HG03196 (cell line): ENCODE data around the gene NME7.
A peak's percentile ranks its signal among the peaks of the same experiment; 100 is the strongest.
"Not testable (repeated sequence)": the region's sequence is repeated elsewhere in the genome, so short reads cannot be mapped to it uniquely, and the experiment has no call there.

Source experiments
- ATAC-seq: cut with Tn5 transposase; IDR thresholded peaks from one replicate; pipeline ENCODE4 v1.9.1; 2021; ENCODE audit not compliant: unreplicated experiment

The NME7 gene

DNA sequence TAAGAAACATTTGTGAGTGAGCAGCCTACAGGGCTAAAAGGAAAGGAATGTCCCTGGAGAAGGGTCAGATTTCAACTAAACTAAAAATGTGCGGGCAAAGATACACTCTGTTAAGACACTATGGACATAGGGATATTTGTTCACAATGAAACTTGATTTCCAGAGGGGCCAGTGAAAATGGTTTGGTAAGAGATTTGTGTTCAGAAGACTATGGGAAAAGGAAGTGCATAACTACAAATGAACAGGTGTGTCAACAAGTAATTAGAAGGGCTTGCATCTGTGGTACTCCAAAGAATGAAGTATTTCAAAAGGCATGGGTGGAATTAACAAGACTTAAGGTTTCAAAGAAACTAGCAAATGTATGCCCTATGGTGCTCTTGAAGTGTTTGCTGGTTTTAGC is 60.4 kb downstream of the NME7 start:
- no peak for ATAC-seq

DNA sequence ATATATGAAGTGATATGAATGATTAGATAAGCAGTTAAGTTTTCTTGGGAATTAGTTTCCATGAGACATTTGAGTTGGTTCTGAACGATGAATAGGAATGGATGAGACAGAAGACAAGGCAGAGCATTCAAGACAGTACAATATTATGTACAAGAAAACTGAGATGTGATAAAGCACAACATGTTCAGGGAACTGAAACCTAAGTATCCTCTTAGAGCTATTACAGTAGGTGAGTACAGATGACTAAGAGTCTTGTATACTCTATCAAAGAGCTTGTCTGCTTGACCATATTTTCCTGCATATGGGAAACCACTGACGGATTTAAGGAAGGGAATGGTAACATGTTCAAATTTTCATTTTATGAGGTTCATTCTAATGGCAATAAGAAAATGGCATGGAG is 61.6 kb downstream of the NME7 start:
- ATAC-seq: no peak

- no peak for ATAC-seq
These were observed 62.2 kb downstream of the NME7 start for GRCh38 chr1:169305356-169305755.

- ATAC-seq: no peak
These were observed 66.7 kb downstream of the NME7 start for GRCh38 chr1:169300854-169301253.

DNA sequence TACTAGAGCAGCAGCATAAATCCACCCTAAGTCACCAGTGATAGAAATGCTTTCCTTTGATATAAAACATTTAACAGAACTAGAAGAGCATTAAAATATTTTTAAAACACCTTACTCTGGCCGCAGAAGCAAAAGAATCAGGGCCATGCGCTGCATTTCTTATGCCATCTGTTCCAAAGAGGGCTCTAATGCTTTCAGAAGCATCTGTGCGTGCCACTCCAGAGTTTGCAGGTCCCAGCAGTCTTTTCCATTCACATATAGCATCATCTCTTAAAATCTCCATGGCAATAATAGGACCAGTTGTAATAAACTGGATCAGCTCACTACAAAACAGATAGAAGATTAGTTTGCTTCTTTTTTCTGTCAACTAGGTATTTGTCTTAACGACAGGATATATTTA is 69.2 kb downstream of the NME7 start:
- ATAC-seq: no peak

DNA sequence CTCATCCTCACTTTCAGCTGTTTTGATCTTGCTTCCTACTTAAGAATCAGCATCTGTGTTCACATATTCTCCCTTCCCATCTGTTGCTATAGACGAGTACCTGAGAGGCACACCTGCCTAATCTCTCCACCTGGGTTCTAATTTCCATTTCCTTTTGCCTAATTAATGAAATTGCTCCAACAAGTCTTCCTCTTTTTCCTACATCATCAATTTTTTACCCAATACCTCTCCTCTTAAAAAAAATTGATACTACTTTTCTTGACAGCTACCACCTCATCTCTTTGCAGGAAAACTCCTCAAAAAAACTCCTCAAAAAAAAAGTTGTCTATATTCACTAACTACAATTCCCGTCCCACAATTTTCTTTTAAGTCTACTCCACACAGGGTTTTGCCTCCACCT is 71.8 kb downstream of the NME7 start:
- ATAC-seq: no peak

GRCh38 chr1:169295425-169295824 is 72.2 kb downstream of the NME7 start:
- ATAC-seq: no peak

- no peak for ATAC-seq
These were observed 78.6 kb downstream of the NME7 start for GRCh38 chr1:169289016-169289415.

- ATAC-seq: no peak
These were observed 79.6 kb downstream of the NME7 start for GRCh38 chr1:169288011-169288414.

- ATAC-seq: no peak
These were observed 80.3 kb downstream of the NME7 start for GRCh38 chr1:169287280-169287679.

DNA sequence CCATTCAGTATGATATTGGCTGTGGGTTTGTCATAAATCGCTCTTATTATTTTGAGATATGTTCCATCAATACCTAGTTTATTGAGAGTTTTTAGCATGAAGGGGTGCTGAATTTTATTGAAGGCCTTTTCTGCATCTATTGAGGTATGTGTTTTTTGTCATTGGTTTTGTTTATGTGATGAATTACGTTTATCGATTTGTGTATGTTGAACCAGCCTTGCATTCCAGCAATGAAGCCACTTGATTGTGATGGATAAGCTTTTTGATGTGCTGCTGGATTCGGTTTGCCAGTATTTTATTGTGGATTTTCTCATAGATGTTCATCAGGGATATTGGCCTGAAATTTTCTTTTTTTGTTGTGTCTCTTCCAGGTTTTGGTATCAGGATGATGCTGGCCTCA is 86.0 kb downstream of the NME7 start:
- ATAC-seq: not testable (repeated sequence)

DNA sequence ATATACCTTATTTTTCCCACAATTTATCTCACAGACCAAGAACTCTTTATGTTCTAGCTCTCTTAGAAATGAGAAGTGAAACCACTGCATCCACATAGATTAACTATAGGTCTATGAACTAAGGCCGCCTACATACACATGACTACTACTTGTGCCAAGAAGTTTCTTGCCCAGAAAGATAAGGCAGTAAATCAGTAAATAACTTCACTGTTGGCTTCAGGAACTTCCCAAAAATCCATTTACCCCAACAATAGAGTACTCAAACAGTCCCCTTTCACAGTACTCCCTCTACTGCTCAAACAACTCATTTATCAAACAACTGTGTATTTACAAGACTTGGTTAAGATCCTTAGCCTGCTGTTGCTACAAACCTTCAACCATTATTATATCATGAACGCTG is 96.5 kb downstream of the NME7 start:
- peak; percentile 83 for ATAC-seq

DNA sequence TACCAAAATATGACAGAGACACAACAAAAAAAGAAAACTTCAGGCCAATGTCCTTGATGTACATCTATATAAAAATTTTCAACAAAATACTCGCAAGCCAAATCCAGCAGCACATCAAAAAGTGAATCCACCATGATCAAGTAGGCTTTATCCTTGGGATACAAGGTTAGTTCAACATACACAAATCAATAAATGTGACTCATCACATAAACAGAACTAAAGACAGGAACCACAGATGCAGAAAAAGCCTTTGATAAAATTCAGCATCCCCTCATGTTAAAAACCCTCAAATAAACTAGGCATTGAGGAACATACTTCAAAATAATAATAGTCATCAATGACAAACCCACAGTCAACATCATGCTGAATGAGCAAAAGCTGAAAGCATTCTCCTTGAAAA is 101.5 kb downstream of the NME7 start:
- no peak for ATAC-seq

- ATAC-seq: no peak
These were observed 104.5 kb downstream of the NME7 start for GRCh38 chr1:169263059-169263458.

- ATAC-seq: no peak
These were observed 105.7 kb downstream of the NME7 start for GRCh38 chr1:169261884-169262283.

DNA sequence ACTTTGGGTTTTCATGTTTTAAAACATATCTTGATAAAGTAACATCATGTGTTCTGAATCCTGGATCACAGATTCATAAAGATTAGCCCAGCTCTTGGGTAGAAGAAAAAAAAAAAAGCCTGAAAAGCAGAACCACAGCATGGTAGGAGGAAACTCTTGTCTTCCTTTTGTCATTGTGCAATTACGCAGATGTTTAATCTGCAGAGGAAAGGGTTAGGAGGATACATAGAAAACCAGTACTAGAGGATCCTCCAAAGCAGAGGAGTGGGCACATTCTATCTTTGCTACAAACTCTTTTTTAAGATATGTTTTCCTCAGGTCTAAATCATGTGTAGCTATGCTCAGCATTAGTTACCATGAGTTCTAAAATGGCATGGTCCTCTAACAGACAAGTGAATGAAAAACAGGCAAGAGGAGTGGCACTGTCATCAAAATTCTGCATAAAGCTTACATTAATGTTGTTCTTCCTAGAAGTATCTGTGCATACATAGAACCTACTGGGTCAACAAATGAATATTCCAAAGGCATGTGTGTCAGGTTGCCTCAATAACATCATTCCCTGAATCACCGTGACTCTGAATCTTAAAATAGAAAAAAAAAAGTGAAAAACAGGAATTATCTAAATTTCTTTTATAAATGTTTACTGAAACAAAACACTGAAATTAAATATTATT is 107.0 kb downstream of the NME7 start:
- no peak for ATAC-seq

DNA sequence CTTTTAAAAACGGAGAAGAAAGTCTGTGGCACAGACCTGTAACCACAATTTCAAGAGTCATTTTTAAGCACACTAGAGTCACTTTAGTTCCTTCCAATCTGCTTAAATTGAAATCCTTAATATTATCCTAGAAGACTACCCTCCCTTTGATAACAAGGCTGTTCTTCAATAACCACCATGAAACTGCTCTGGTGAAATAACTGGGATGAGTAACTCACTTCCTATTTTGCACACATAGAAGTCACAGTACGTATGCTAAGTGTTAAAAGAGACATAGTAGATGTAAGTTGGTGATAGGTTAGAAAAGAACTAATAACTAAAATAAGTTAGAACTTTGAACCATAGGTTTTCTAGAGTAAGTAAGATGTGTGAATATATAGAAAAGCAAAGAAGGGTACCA is 107.8 kb downstream of the NME7 start:
- ATAC-seq: no peak

- ATAC-seq: no peak
These were observed 116.8 kb downstream of the NME7 start for GRCh38 chr1:169250795-169251194.

- ATAC-seq: no peak
These were observed 117.6 kb downstream of the NME7 start for GRCh38 chr1:169250022-169250421.

- ATAC-seq: no peak
These were observed 118.0 kb downstream of the NME7 start for GRCh38 chr1:169249611-169250010.

- ATAC-seq: no peak
These were observed 121.9 kb downstream of the NME7 start for GRCh38 chr1:169245706-169246105.

GRCh38 chr1:169240449-169241232 is 127.0 kb downstream of the NME7 start:
- no peak for ATAC-seq

DNA sequence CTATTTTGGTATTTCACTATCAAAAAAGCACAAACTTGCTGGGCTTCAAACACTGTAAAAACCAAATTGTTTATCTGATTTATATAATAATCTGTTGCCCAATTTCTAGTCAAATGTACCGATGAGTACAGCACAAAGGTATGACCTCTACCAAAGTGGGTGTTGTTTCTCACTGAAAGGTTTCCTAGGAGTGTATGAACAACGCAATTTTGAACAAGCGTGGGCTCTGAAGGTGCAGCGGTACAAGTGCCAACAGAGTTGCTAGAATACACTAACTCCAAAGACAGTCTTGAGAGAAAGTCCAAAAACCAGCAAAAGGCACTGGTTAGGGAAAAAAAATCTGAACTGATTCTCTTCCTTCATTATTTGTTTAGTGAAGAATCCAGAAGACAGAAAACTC is 130.7 kb downstream of the NME7 start:
- ATAC-seq: no peak
